Nucleus accumbens (tissue), 56 donors: ENCODE data around the gene NTN4.
"Not testable (repeated sequence)": the region's sequence is repeated elsewhere in the genome, so short reads cannot be mapped to it uniquely, and the experiment has no call there.

Source experiments
- DNase-seq, 56 donors: peaks; one replicate each; lab custom pipeline; 2025; lab: John Stamatoyannopoulos, UW

The NTN4 gene

DNA sequence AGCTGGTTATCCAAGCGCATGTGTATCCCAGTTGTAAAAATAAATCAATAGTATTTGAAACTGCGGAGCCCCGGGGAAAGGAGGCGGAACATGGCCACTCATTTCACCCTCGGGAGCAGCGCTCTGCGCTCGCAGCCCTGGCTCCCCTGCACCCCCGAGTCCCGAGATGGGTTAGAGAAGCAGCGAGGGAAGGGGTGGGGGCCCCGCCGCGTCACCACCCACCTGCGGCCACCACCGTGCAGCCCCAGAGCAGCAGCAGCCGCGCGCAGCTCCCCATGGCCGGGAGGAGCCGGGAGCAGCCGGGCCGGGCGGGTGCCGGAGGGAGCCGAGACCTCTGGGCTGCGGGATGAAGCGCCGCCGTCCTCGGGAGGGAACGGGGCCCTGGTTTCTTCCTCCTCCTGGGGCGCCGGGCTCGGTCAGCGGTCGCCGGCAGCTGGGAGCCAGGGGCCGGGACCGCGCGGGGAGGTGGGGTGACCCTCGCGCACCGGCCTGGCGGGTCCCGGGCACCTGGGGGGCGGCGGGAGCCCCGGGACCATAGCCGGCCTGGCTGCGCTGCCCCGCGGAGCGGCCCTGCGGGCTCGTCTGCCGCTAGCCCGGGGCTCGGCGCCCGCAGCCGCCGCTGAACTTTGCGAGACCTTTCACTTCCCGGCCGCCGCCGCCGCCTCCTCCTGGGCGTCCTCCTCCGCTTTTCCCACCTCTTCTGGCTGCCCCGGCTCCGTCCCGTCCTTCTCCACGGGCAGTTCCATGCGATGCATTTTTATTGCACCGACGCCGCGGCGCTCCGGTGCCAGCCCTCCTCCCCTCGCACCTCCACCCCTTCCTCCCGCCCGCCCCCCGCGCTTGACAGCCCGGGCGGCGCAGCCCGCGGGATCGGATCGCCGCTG lies at the start of gene NTN4:
NTN4 (minus strand) TSS at position 732 of the 884 bp plus-strand sequence; CDS start at position 277, 455 bp downstream.
- peak in 13 of 56 donors; percentile 2 to 27 (median 13) for DNase-seq

DNA sequence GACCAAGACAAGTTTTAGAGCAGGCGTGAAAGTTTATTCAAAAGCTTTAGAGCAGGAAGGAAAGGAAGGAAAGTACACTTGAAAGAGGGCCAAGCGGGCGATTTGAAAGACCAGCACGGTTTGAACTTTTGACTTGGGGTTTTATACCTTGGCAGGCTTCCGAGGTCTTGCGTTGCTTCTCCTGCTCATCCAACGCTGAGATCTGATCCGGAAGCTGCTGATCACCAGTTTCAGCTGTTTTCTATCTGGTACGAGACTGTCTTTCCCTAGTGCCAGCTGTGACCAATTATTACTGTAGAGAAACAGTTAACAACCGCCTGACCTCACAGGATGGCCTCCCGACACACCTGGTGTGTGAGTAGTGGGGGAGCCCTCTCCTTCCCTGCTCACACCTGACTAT lies 47.6 kb upstream of the NTN4 start:
- DNase-seq: no peak

DNA sequence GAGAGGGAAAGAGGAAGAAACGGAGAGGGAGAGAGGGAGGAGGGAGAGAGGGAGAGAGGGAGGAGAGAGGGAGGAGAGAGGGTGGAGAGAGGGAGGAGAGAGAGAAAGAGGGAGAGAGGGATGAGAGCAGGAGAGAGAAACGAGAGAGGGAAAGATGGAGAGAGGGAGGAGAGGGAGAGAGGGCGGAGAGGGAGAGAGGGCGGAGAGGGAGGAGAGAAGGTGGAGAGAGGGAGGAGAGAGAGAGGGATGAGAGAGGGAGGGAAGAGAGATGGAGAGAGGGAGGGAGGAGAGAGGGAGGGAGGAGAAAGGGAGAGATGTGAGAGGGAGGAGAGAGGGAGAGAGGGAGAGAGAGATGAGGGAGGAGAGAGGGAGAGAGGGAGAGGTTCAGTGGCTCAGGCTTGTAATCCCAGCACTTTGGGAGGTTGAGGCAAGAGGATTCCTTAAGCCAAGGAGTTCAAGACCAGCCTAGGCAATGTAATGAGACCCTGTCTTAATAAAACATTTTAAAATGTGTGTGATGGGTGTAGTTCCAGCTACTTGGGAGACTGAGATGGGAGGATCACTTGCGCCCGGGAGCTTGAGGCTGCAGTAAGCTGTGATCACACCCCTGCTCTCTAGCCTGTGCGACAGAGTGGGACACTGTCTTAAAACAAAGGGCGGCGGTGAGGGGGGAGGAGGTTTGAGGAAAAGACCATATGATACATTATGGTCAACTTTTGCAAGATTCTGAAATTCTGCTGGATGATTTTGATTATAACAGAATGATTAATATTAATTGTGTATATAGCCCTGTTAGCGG lies 46.9 kb upstream of the NTN4 start:
- DNase-seq: no peak

DNA sequence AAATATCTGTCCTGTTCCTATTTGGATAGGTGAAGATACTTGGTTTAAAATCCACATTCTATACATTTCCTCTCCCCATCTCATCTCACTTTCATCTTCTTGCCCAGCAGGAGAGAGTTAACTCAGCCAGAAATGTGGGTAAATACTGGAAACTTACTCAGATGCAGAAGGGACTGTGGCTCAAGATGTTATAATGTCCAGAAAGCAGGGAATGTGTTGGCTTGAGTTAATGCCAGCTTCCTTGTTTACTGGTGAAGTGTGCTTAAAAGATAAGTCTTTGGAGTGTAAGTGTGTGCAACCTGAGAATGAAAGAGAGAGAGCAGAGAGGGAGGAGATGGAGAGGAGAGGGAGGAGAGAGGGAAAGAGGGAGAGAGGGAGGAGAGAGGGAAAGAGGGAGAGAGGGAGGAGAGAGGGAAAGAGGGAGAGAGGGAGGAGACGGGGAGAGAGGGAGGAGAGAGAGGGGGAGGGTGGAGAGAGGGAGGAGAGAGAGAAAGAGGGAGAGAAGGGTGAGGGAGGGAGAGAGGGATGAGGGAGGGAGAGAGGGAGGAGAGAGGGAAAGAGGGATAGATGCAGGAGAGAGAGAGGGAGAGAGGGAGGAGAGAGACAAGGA lies 46.2 kb upstream of the NTN4 start:
- DNase-seq: no peak

DNA sequence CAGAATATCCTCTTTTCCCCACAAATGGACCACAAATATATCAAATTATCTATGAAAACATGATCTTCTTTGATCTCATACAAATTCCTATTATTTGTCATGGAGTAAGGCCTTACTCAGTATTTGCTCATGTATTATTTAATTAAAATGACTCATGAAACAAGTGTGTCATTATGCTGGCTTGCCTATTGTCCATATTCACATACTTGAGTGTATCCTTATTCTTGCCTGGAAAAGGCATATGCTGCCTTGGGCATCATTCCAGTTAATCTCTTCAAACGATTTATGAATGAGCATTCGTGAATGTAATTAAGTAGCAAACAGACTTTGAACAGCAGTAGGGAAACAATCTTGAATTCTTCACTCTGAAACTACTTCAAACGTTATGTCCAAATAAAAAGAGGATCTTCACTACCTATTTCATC lies 45.6 kb upstream of the NTN4 start:
- no peak for DNase-seq

DNA sequence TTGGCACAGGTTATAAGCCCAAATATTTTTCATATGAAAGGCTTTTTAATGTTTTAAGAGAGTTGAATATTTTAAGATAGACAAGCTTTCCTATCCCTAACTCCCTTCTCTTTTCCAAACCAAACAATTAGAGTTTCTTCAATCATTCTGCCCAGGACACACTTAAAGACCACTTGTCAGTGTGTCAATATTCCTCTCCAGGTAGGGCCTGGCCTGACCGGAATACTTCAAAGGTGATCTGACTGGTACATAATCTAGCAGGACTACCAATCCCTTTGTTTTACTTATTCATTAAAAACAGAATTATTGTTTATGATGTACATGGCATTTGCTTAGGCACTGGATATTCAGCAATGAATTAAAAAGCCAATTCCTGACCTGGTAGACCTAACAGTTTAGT lies 44.0 kb upstream of the NTN4 start:
- no peak for DNase-seq

DNA sequence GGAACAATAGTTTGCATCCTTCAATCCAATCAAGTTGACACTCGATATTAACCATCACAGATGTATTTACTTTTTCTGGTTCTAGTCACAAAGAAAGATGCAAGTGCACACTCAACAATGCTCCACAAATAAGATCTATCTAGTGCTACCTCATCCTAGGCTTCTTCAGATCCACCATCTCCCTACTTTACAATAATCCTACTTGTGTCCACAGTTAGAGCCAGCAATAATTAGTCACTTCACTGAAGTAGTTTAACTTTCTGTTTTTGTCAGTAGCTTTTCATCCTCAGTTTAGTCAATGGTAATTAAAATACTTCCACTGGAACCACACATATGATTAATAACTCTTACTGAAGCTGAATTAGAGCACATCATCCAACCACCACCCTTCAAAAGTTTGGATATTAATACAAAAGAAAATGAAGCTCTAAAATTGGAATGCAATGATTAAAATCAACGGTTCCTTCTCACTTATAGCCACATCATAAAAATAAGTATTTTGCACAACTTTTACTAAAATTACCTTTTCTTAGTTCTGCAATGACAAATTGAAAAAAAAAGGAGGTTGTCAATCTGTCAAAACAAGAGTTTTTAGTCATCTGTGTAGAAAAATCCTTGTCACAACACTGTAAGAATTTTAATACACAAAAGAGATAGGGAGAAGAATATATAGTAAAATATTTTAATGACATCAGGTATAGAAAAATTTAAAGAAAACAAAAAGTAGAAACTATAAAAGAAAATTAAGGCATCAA lies 39.9 kb upstream of the NTN4 start:
- DNase-seq: no peak

DNA sequence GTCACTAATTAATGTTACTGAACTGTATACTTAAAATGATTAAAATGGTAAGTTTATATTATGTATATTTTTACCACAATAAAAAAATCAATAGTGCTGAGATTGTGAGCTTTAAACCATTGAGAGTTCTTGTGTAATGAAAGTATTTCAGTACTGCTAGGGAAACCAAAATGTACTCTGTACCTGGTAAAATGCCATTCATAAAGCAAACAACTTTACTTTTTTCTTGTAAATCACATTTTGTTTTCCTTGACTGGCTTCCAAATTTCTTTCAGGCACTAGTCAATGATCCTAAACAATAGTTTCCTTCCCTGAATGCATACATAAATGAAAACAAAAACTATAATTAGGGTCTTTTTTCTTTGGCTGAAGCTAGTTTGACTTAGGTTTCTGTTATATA lies 38.8 kb upstream of the NTN4 start:
- DNase-seq: no peak

DNA sequence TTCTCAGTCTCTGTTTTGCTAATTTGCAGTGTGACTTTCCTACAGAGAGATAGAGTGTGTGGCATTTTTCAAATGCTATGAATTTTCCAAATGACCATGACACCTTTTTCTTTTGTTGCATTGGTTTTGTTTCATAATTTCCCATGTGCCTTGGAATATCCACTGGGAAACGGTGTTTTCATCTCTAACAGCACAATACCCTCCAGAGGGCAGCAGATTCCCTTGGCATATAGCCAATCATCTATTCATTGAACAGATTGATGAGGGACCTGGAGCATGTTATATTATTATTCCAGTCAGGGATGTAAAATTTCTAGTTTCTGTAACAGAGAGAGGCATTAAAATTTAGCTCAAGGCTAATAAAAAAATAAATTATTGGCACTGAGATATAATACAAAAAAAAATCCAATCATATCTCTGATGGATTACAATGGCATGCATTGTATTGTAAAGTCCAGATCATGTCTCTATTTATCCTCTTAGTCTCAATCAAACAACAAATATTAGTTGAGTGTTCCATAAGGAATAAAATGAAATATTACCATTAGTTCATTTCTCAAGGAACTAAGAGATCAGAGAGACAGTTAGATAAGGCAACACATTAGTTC lies 29.6 kb upstream of the NTN4 start:
- DNase-seq: peak in 15 of 56 donors; percentile 0 to 58 (median 5)

DNA sequence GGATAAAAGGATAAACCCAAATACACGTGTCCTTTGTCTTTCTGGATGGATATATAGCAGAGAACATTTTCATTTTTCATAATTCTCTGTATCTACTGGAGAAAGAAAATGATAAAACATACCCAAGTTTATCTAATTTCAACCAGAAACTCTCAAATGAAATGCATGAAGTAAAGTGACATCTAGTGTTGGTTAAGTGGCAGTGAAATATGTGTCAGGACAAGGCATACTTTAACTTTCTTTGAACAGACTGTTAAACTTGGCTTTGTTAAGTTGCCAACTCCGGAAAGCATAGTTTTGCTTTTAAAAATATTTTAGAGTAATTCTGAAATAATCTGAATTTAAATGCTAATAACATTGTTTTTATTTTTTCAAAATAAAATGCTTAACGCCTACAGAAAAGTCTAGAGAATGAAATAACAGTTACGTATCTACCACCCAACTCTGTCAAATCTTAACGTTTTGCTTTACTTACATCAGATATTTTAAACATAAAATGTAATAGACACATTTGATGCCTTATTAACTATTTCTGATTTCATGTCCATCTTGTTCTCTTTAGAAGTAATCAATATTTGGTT lies 25.2 kb upstream of the NTN4 start:
- DNase-seq: no peak

DNA sequence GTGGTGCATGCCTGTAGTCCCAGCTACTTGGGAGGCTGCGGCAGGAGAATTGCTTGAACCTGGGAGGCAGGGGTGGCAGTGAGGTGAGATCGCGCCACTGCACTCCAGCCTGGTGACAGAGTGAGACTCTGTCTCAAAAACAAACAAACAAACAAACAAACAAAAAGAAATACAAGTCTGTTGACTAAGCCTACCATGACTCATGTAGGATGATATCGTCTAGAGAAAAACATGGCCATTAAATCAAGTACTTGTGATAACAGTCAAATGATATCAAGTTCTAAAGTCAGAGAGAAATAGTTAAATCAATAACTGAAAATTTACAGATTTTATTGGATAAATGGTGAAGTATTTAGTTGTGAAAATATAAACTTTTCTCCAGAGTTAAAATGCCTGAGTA lies 21.6 kb upstream of the NTN4 start:
- DNase-seq: not testable (repeated sequence)

DNA sequence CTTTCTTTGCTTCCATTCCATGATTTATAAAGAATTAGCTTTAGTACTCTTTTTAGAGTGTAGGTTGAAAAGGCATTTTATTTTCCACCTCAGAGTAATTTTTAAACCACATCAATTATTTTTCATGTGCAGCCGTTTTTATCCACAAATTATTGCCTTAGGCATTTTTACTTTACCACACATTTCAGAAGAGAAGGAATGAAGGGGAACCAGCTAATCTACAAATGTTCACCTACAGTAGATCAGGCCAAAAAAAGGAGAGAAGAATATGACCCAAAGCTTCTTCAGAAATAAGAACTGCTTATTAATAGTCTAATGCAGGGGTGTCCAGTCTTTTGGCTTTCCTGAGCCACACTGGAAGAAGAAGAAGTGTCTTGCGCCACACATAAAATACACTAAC lies 19.8 kb upstream of the NTN4 start:
- DNase-seq: no peak

DNA sequence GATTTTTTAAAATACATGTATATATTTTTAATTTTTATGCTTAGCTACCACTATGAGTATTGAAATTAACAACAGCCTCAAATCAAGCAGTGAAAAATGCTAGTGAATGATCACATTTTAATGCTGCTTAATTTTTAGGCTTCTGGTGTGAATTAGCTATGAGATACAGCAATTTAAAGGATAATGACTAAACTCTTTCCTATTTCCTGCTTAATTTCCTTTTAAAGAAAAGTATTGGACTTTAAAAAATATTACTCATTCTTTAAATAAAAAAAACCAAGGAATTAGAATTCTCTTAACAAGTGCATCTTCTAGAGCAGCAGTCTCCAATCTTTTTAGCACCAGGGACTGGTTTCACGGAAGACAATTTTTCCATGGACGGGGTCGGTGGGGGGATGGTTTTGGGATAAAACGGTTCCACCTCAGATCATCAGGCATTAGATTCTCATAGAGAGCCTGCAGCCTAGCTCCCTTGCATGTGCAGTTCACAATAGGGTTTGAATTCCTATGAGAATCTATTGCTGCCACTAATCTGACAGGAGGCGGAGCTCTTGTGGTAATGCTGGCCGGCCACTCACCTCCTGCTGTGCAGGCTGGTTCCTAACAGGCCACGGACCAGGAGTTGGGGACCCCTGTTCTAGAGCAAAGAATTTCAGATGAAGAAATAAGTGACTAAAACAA lies 18.6 kb upstream of the NTN4 start:
- no peak for DNase-seq

DNA sequence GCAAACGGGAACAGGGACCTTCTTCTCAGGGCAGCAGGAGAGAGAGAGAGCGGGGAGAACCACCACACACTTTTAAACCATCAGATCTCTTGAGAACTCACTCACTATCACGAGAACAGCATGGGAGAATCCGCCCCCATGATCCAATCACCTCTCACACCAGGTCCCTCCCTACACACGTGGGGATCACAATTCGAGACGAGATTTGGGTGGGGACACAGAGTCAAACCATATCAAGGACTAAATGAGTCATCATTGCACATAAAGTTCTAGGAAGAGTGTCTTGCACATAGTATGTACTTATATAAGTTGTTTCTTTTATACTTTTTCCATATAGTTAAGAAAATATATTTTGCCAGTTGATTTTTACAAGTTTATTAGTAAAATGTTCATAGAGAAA lies 17.6 kb upstream of the NTN4 start:
- no peak for DNase-seq

DNA sequence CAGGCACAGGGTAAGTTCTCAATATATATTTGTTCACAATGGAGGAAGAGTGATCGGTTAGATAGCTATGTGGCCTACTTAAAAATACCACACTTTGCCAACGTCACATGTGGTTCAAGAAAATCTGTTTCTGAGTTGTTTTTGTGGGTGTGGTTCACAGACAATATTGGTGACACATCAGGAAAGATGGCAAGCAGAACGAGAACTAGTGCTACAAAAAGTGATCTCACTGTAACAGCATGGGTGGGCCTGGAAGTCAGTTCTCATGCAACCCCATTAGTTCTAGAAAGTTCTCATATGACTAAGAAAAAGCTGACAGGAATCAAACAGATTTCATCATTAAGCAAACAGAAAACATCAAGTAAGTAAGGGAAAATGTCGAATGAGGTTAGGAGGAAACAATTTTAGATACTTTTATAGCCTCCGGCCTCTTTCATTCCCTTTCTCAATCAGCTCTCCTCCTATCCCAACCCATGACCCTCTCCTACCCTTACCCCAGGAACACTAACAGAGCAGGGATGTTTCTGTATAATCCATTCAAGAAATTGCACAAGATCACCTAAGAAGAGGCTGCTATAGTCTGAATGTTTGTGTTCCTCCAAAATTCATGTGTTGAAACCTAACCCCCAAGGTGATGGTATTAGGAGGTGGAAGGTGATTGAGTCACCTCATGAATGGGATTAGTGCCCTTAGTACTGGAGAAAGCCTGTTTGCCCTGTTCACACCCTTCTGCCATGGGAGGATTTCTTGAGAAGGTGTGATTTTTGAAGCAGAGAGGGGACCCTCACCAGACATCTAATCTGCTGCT lies 15.5 kb upstream of the NTN4 start:
- DNase-seq: no peak

DNA sequence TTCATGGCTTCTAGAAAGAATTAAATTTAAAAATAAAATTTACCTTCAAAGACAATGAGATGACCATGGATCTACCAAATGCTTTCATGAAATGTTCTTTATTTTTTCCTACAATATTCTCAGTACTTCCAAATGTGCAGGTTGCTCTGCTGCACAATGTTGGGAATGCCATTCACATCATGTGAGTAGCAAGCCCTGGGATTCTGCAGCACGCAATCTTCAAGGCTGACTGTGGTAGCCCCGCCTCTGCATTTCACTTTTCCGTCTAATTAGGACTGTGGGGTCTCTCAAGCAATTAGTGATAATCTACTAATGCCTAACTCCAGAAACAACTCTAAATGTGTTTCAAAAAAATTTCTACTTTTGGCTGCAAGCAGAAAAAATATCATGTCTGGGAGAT lies 13.7 kb upstream of the NTN4 start:
- no peak for DNase-seq

DNA sequence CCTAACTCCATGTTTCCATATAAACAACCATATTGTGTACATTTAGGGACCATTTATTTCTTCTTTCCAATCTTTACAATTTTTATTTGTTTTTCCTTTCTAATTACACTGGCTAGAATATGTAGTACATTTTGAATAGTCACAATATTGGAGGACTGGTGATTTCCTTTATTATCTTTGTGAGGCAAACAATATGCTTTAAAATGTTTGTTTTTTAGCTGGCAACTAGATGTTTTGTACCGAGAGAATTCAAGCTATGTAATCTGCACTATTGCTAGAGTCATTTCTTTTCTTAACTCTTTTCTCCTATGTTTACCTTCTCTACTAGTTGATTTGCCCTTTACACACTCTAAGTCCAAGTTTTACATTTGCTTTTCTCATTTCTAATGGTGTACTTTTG lies 13.3 kb upstream of the NTN4 start:
- DNase-seq: no peak
